ENCODE data around the gene FAM8A1.

The FAM8A1 gene

DNA sequence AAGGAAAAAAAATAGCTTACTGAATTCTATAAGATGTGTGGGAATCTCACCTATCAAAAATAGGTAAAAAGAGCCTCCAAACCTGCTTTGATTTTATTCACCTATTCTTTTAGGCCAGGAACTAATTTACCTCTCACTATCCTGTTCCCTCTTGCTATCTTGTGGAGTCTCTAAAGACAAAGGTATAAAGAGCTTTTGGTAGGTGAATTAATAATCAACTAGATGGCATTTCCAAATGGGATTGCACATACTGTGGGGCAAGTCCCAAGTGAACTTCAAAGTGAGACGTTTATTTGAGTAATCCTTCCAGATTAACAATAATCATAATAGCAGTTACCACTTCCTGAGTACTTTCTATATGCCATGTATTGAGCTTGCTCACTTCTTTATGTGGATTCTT, 2.8 kb downstream of the FAM8A1 start:
- no peak for DNase-seq

DNA sequence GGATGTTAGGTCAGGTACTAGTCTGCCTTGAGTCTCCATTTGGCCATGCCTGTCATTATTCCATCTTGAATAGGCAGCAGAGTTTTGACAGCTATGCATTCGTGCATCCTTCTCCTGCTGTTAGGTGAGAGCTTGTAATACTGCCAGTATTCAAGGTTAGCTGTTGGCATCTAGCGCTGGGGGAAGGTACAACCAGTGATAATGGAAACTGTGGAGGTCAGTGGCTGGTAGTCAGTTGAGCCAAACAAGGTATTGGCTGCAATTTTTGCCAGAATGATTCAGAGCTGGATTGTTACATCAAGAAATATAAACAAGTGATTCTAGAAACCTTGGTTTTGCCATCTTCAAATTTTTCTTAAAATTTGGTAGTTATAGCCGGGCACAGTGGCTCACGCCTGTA, 6.5 kb downstream of the FAM8A1 start:
- no peak for DNase-seq

DNA sequence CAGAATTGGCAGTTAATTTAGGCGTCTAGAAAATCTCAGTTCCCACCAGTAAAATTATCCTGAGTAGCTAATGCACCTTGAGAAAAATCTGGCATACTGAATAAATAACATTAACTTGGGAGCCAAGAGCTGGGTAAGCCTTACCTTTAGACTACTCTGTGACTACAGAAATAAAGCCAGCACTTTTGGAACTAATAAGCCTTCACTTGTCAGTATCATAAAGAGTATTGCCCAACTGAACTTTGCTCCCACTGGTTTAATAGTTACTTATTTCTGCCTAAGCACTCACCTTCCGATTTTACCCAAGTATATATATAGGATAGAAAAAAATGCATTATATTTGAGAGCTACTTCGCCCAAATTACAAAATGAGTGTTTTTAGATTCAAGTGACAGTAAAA, 10.7 kb downstream of the FAM8A1 start:
- no peak for DNase-seq

DNA sequence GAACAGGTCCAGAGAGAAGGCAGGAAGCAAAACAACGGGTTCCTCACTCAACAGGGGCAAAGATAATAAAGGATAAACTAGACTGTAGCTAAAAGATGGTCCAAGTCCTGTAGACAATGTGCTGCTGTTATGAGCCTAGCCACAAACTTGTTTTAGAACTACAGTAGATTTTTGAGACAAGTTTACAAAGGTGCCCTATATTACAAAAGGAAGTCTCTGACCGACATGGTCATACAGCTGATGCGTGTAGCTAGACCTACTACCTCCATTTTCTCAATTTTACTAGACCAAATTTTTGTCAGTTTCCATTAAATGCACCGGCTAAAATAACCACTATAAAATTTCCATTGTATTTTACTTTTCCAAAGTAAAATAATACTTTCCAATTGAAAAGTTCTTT, 11.9 kb downstream of the FAM8A1 start:
- DNase-seq, result no peak

DNA sequence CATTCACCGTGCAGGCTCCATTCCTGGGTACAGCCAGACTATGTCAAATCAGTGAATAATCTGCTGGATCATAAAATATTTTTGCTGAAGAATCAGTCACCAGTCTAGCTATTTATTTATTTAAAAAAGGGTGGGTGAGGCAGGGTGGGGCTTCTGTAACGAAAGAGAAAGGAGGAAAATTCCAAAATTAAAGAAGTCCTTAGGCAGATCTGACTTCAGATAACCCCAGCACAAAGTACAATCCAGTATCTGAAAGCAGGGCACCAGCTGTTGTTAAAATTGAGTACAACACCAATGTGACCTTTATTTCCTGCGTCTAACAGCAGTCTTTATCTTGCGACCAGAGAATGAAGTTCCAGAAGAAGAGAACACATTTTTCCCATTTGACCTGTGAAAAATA, 15.7 kb downstream of the FAM8A1 start:
- DNase-seq, result no peak

DNA sequence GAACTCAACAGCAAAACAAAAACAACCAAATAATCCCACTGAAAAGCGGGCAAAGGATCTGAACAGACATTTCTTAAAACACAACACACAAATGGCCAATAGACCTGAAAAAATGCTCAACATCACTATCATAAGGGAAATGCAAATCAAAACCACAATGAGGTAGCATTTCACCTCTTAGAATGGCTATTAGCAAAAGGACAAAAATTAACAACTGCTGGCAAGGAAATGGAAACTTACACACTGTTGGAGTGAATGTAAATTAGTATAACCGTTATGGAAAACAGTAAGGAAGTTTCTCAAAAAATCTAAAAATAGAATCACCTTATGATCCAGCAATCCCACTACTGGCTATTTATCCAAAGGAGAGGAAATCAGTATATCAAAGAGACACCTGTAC, 20.9 kb downstream of the FAM8A1 start:
- DNase-seq, result no peak

DNA sequence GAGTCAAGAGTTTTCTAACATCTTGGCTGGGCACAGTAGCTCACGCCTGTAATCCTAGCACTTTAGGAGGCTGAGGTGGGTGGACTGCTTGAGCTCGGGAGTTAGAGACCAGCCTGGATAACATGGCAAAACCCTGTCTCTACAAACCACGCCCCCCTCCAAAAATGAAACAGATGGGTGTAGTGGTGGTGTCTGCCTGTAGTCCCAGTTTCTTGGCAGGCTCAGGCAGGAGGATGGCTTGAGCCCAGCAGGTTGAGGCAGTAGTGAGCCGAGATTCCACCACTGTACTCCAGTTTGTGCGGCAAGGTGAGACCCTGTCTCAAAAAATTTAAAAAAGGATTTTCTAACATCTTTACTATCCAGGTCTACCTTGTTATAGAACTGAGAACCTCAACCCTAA, 22.0 kb downstream of the FAM8A1 start:
- no peak for DNase-seq

DNA sequence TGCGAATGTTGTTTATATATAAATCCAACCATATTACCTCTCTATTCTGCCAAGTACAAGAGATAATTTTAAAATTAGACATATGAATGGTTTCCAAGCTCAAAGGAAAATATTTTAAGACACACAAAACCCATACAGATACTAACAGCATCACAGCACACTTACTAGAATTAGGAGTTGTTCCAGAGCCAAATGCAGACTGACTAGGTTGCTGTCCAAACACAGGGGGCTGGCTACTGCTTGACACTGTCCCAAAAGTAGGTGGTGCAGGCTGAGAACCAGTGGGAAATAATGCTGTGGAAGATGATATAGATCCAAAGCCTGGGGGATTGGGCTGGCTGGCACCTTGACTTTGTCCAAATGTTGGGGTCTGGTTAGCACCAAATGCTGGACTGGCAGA, 24.3 kb downstream of the FAM8A1 start:
- DNase-seq, result no peak

DNA sequence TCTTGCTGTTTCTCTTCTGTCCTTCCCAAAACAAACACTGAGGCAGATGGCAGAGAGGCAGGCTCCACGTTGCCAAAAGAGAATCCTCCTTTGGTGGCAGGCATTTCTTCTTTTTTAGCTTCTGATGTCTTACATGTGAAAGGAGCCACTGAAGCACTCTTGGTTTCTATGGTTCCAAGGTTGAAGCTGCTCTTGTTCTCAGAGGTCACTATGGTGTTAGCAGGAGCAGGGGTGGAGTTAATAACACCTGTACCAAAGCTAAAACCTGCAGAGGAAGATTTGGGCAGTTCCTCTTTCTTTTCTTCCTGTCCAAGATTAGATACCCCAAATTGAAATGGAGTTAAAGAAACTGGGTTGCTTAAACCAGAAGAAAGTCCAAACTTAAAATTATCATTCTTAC, 28.8 kb downstream of the FAM8A1 start:
- no peak for DNase-seq

DNA sequence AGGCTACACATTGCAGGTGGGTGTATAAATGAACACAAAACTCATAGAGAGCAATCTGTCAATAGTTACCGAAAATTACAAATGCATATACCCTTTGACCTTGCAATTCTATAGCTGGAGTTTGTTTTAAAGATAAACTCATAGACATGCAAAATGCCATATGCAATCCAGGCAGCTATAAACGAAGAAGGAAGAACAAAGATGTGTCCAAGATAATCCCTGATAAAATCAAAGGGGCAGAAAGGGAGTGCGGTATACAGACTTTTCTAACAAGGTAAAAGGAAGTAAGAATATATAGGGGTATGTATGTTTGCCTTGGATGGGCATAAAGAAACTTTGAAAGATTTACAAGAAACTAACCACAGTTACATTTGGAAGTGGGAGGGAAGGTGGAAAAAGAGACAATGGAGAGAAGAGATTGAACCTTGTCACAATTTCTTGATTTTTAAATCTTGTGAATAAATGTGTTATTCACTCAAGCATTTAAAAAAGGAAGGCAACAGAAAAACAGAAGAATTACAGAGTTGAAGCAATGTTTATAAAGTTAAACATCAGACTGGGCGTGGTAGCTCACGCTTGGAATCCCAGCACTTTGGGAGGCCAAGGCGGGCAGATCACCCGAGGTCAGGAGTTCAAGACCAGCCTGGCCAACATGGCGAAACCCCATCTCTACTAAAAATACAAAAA, 29.9 kb downstream of the FAM8A1 start:
- no peak for DNase-seq

DNA sequence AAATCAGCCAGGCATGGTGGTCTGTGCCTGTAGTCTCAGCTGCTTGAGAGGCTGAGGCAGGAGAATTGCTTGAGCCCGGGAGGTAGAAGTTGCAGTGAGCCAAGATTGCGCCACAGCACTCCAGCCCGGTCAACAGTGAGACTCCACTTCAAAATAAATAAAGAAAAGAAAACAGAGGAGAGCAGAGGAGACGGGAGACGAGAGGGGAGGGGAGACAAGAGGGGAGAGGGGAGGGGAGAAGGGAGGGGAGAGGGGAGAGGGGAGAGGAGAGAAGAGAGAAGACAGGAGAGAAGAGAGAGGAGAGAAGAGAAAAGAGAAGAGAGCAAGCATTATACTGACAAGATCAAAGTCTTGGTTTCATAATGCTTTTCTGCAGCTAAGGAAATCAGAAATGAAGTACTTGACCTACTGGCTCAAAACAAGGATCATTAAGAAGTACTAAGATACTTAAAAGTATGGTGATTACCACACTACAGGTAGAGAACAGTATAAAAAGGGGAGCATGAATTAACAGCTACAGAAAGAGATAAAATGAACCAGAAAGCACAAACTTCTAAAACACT, 30.5 kb downstream of the FAM8A1 start:
- DNase-seq, result no peak

DNA sequence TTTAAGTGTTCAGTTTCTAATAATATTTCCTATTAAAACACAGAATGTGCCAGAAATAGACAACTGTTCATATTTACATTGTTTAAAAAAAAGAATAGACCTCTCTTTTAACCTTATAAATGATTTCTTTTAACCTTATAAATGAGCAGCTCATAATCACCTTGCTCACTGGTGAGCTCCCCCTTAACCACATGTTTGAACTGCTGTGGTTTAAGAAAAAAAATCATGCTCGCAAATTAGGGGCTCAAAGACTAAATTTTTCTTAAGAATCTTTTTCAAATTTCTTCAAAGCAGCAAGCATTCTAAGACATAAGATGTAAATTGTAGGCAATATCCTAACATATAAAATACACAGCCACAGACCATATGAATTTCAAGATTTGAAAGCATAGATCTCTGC, 32.8 kb downstream of the FAM8A1 start:
- no peak for DNase-seq

DNA sequence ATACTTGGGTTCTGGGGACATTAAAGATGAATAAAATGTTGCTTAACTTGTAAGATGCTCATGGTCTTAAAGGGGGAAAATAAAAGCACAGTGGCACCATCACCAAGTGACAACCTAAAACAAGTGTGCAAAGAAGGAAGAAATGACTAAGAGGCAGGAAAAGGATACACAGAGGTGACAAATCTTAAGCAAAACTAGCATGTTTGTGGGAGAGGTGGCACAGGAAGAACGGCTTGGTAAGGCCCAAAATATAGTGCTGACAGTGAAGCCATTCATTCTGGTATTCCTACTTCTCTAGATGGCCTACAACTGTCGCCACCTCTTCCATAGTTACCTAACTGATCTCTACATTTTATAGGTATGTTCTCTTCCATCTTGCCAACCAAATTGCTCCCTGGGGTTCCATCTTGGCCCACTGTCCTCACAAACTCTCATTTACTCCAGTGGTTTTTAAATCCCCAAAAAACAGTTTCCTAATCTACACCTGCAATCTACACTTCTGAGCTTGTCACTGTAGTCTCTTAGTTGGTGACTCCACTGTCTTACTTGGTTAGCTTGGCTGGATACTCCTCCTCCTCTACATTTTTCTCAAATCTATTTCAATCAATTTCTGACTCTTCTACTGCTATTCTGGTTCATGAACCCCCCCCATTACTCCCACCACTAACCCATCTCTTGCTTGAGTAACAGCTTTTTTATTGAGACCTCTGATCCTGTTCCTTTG, 33.5 kb downstream of the FAM8A1 start:
- DNase-seq, result no peak

DNA sequence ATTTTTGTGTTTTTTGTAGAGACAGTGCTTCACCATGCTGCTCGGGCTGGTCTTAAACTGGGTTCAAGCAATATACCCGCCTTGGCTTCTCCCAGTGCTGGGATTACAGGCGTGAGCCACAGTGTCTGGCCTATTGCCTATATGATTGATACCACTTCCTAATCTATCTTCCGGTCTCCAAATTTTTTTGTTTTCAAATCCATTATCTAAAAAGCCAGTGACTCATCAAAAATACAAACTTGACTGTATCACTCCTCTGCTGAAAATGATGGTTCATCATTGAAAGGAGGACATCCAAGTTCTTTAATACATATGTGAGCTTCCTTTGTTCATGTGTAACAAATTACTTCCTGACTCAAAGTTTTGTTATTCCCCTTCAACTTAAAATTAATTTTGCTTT, 35.5 kb downstream of the FAM8A1 start:
- no peak for DNase-seq

DNA sequence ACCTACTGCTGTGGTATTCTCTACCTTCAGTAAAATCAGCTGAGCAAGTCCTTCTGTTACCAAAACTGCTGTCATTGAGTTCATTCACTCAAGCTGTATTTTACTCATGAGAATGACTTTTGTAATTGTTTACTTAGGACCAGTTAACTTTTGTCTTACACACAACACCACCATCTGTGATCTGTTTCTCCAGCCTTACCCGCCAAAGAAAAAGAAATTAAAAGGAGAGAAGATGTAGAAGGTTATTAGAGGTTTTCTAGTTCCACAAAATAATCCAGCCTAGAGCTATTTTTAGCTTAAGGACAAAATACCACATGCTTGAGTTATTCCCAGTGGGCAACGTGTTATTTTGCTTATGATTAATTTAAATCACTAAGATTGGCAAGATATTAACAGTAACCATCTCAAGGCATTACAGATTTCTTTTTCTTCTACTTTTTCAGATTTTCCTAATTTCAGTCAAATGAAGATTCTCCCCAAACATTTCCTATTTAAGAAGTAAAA, 38.2 kb downstream of the FAM8A1 start:
- no peak for DNase-seq

DNA sequence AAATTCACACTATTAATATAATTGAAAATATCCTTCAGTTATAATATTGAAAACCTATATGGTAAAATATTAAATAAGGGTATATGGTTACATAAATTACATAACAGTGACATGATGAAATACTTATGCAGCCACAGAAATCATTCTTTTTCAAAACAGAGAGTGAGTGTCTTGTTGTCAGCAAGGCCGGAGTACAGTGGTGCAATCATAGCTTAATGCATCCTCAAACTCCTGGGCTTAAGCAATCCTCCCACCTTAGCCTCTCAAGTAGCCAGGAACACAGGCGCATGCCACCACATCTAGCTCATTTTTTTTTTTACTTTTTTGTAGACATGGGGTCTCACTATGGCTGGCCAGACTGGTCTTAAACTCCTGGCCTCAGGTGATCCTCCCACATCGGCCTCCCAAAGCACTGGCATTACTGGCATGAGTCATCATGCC, 40.4 kb downstream of the FAM8A1 start:
- DNase-seq, result no peak

DNA sequence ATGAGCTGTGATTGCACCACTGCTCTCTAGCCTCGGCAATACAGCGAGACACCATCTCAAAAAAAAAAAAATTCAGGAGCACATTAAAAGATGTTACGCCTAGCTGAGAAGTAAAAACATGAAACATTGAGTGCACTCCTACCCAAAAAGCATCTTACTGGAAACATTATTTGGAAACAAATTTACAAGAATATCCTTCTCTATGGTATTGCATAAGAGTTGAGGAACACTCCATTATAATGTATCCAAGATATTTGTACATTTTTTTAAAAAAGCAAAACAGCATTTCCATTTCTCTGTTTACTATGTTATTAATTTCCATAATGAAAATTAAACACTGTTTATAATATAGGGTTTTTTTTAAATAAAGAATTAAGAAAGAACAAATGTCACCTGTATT, 48.6 kb downstream of the FAM8A1 start:
- no peak for DNase-seq

DNA sequence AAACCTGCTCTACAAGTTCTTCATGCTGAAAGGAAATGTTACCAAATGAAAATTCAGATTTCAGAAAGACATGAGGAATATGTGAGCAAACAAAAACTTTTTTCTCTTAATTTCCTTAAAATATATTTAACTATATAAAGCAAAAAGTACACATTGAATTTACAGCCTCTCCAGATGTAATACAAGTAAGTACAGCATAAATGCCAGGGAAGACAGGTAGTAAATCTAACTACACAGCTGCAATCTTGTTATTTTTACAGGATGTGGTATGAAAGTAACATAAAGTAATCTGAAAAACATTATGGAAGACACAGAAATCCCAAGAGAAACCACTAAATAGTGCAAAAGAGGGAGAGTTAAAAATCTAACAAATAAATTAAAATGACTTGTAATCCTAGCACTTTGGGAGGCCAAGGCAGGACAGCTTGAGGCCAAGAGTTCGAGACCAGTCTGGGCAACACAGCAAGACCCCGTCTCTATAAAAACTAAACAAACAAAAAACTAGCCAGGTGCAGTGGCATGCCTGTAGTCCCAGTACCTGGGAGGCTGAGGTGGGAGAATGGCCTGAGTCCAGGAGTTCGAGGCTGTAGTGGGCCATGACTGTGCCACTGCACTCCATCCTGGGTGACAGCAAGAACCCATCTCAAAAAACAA, 50.7 kb downstream of the FAM8A1 start:
- no peak for DNase-seq

DNA sequence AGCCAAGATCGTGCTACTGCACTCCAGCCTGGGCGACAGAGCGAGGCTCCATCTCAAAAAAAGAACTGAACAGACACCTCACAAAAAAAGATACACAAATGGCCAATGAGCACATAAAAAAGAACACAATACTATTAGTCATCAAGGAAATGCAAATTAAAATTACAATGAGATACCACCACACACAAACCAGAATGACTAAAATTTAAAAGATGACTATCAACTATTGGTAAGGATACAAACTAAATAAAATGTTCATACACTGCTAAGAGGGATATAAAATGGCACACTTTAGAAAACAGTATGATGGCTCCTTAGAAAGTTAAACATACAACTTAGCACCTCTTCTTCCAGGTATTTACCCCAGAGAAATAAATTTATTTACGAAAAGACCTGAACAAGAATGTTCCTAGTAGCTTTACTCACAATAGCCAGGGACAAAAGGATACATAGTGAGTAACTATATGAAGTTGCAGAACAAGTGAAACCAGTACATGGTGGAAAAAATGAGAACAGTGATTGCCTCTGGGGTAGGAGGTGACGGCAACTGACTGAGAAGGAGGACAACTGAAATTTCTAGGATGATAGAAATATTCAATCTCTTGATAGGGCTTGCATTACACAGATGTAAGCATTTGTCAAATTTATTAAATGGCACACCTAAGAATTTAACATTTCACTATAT, 53.2 kb downstream of the FAM8A1 start:
- no peak for DNase-seq

DNA sequence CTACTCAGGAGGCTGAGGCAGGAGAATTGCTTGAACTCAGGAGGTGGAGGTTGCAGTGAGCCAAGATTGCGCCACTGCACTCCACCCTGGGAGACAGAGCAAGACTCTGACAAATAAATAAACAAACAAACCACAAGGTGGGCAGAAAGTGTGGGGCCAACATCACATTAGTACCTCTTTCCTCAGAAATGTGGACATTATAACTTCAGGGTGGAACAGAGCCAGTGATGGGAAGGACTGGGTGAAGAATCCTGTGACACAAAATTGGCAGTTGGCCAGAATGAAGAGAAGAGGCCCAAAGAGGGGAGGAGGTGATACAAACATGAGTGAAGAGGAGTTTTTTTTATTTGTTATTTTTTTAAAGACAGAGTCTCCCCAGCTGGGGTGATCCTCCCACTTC, 56.0 kb downstream of the FAM8A1 start:
- DNase-seq, result no peak

DNA sequence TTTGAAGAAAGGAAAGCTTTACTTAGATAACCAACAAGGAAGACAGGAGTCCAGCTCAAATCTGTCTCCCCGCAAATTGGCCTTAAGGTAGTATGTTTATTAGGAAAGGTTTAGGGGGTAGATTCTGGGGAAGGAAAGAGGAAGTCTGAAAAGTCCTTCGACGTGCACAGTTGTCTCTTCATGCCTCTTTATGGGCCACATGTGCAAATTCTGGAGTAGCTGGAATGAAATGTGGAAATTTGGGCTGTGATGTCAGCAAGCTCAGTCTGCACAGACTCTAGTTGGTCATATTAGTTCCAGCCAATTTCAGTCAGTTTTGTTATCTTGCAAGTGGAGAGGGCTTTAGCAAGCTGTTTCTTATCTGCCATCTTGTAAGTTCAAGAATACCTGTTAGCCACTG, 56.5 kb downstream of the FAM8A1 start:
- no peak for DNase-seq
